IMR-90 (cell line): Measurements from ENCODE around the gene CNOT2. TPM values are rescaled to one million over a fixed set of nuclear protein-coding genes. Genes with fewer than 3 reads are reported as not detected.

ENCODE experiments used
- ATAC-seq: fragments of 200-7000 bp; cut with Tn5 transposase; 2 replicates; pipeline ENCODE4 v1.9.1; 2020; ENCODE audit warnings: low read depth, mild to moderate bottlenecking, moderate library complexity
- BruUV-seq: library from RNA; stranded (reverse); fragments of 400-500 nt; replicated peaks from 2 replicates; lab custom pipeline; 2021; lab: Mats Ljungman, UMichigan
- CTCF ChIA-PET: fragments of 300-600 bp; formaldehyde crosslinking; extraction: SDS; loops from one replicate; lab custom pipeline; 2021; ENCODE audit warnings: antibody characterized with exemption; lab: Yijun Ruan, JAX
- POLR2A ChIA-PET: fragments of 300-600 bp; sonication (Branson Sonifier 250); formaldehyde crosslinking; loops from one replicate; lab custom pipeline; 2022; ENCODE audit warnings: antibody characterized with exemption; ENCODE audit not compliant: unreplicated experiment; lab: Charles Lee
- DNase-seq: peaks from one replicate; pipeline ENCODE4 v3.0.0; 2013
- H2AFZ ChIP-seq: replicated peaks from 2 replicates; pipeline ENCODE3; 2013; ENCODE audit warnings: low read length, mild to moderate bottlenecking; ENCODE audit not compliant: poor library complexity
- H2AK5ac ChIP-seq: 2 replicates; pipeline ENCODE4 v1.6.1; 2013; ENCODE audit warnings: low read depth, low read length, inconsistent platforms
- H2AK9ac ChIP-seq: replicated peaks from 2 replicates; pipeline ENCODE3; 2013; ENCODE audit warnings: mild to moderate bottlenecking, low read depth, low read length, moderate library complexity; ENCODE audit not compliant: poor library complexity
- H2BK120ac ChIP-seq: 2 replicates; pipeline ENCODE4 v1.6.1; 2013; ENCODE audit warnings: low read depth, low read length, inconsistent platforms
- H2BK15ac ChIP-seq: 3 replicates; pipeline ENCODE4 v1.6.1; 2013; ENCODE audit warnings: low read depth, low read length, inconsistent platforms
- H2BK20ac ChIP-seq: 2 replicates; pipeline ENCODE4 v1.6.1; 2013; ENCODE audit warnings: low read depth, mild to moderate bottlenecking, inconsistent platforms, low read length, moderate library complexity
- H2BK5ac ChIP-seq: 2 replicates; pipeline ENCODE4 v1.6.1; 2013; ENCODE audit warnings: mild to moderate bottlenecking, low read depth, low read length, inconsistent platforms; ENCODE audit not compliant: poor library complexity, severe bottlenecking
- H3K14ac ChIP-seq: replicated peaks from 2 replicates; pipeline ENCODE4 v1.6.1; 2013; ENCODE audit warnings: low read depth, low read length, inconsistent platforms
- H3K18ac ChIP-seq: 2 replicates; pipeline ENCODE4 v1.6.1; 2013; ENCODE audit warnings: low read depth, low read length, control low read depth
- H3K23ac ChIP-seq: 2 replicates; pipeline ENCODE4 v1.6.1; 2013; ENCODE audit warnings: low read depth, low read length, inconsistent platforms
- H3K27ac ChIP-seq: 2 replicates; pipeline ENCODE4 v1.5.1; 2013; ENCODE audit warnings: mild to moderate bottlenecking, control low read depth, low read length; ENCODE audit not compliant: insufficient read depth
- H3K27me3 ChIP-seq: 2 replicates; pipeline ENCODE4 v1.6.1; 2013; ENCODE audit warnings: low read length; ENCODE audit not compliant: control insufficient read depth, insufficient read depth
- H3K36me3 ChIP-seq: 2 replicates; pipeline ENCODE4 v1.6.1; 2013; ENCODE audit warnings: low read length, mixed read lengths; ENCODE audit not compliant: control insufficient read depth, insufficient read depth
- H3K4ac ChIP-seq: 2 replicates; pipeline ENCODE4 v1.6.1; 2013; ENCODE audit warnings: low read depth, low read length, inconsistent platforms
- H3K4me1 ChIP-seq: 2 replicates; pipeline ENCODE4 v1.6.1; 2013; ENCODE audit warnings: low read length, mixed read lengths; ENCODE audit not compliant: control insufficient read depth, insufficient read depth
- H3K4me2 ChIP-seq: 2 replicates; pipeline ENCODE4 v1.6.1; 2013; ENCODE audit warnings: low read depth, mild to moderate bottlenecking, control low read depth, low read length, moderate library complexity
- H3K4me3 ChIP-seq: 2 replicates; pipeline ENCODE4 v1.5.1; 2013; ENCODE audit warnings: low read depth, mild to moderate bottlenecking, control low read depth, low read length, moderate library complexity; ENCODE audit not compliant: insufficient read depth
- H3K56ac ChIP-seq: 2 replicates; pipeline ENCODE4 v1.6.1; 2013; ENCODE audit warnings: low read length, inconsistent platforms; ENCODE audit not compliant: insufficient read depth; ENCODE audit errors: extremely low read depth
- H3K79me1 ChIP-seq, 2 experiments: 2 replicates each; pipeline ENCODE4 v1.6.1; 2013; ENCODE audit warnings: low read length in 2 of 2, inconsistent platforms in 1 of 2, low read depth in 1 of 2
- H3K9ac ChIP-seq: 2 replicates; pipeline ENCODE4 v1.6.1; 2013; ENCODE audit warnings: low read depth, low read length, control low read depth
- H3K9me1 ChIP-seq: 2 replicates; pipeline ENCODE4 v1.6.1; 2013; ENCODE audit warnings: low read length, inconsistent platforms; ENCODE audit not compliant: insufficient read depth
- H3K9me3 ChIP-seq: 2 replicates; pipeline ENCODE4 v1.6.1; 2013; ENCODE audit warnings: low read length; ENCODE audit not compliant: control insufficient read depth, insufficient read depth
- H4K20me1 ChIP-seq: 2 replicates; pipeline ENCODE4 v1.6.1; 2013; ENCODE audit warnings: low read length, inconsistent platforms; ENCODE audit not compliant: insufficient read depth
- H4K5ac ChIP-seq: 2 replicates; pipeline ENCODE4 v1.6.1; 2013; ENCODE audit warnings: mild to moderate bottlenecking, low read depth, low read length, control low read depth
- H4K8ac ChIP-seq, 2 experiments: 2 replicates each; pipeline ENCODE4 v1.6.1; 2013; ENCODE audit warnings: low read depth in 2 of 2, low read length in 2 of 2, control low read depth in 1 of 2, inconsistent platforms in 1 of 2
- H4K91ac ChIP-seq: 2 replicates; pipeline ENCODE4 v1.6.1; 2013; ENCODE audit warnings: low read depth, low read length, inconsistent platforms; ENCODE audit not compliant: insufficient read depth
- BHLHE40 ChIP-seq: fragments of 150-350 bp; IDR thresholded peaks from 2 replicates; pipeline ENCODE4 v1.6.1; 2016; ENCODE audit warnings: mild to moderate bottlenecking, low read depth, low read length
- CHD1 ChIP-seq: IDR thresholded peaks from 2 replicates; pipeline ENCODE4 v1.6.1; 2012; ENCODE audit warnings: low read depth, low read length, improper control_type of control experiment
- MAZ ChIP-seq: IDR thresholded peaks from 2 replicates; pipeline ENCODE4 v1.6.1; 2012; ENCODE audit warnings: low read depth, mild to moderate bottlenecking, low read length, improper control_type of control experiment, moderate library complexity, borderline replicate concordance
- MXI1 ChIP-seq: IDR thresholded peaks from 2 replicates; pipeline ENCODE4 v1.6.1; 2012; ENCODE audit warnings: low read depth, mild to moderate bottlenecking, low read length, moderate library complexity, borderline replicate concordance
- NFE2L2 ChIP-seq: fragments of 150-350 bp; IDR thresholded peaks from 2 replicates; pipeline ENCODE4 v1.6.1; 2016; ENCODE audit warnings: low read depth, mild to moderate bottlenecking, low read length
- RAD21 ChIP-seq: IDR thresholded peaks from 2 replicates; pipeline ENCODE4 v1.6.1; 2012; ENCODE audit warnings: low read length, improper control_type of control experiment
- RFX5 ChIP-seq: IDR thresholded peaks from 2 replicates; pipeline ENCODE4 v1.8.0; 2012; ENCODE audit warnings: low read depth, mild to moderate bottlenecking, low read length, moderate library complexity
- WGBS, 2 experiments: methylation state at CpG; one replicate each; pipeline versions ENCODE4 v1.1.5 to v1.1.7; 2013; ENCODE audit warnings: missing lambda C conversion rate in 2 of 2; ENCODE audit not compliant: insufficient read length in 1 of 2; ENCODE audit errors: extremely low coverage in 2 of 2; 5-methylcytosine and 5-hydroxymethylcytosine counted together
- dilution Hi-C: fragments of 300-500 bp; cut with HindIII; formaldehyde crosslinking; loops from one replicate; pipeline ENCODE4 v1.14.3; 2018; ENCODE audit warnings: low sequenced_read_pairs; ENCODE audit not compliant: unreplicated experiment
- in situ Hi-C: fragments of 300-500 bp; cut with MboI; formaldehyde crosslinking; loops from 3 replicates; pipeline ENCODE4 v1.14.3; 2019; ENCODE audit warnings: low sequenced_read_pairs, inconsistent platforms, mixed read lengths
- intact Hi-C: fragments of 100-400 bp; cut with micrococcal nuclease; formaldehyde crosslinking; loops from 2 replicates; pipeline ENCODE4 v1.10.0; 2022
- polyA plus RNA-seq, 3 experiments: library from polyadenylated mRNA; depleted of rRNA; stranded (reverse); fragments of >200 nt; gene quantifications; 2 replicates each; pipeline ENCODE4 v1.2.3, GENCODE V29; 2012; ENCODE audit warnings: low replicate concordance in 1 of 3
- total RNA-seq: library from RNA; depleted of rRNA; stranded (reverse); fragments of >200 nt; gene quantifications from 2 replicates; pipeline ENCODE4 v1.2.3, GENCODE V29; 2012
- TF ChIP-seq, protein P1 (sequence below): conservative IDR thresholded peaks from 2 replicates; pipeline ENCODE4 v1.5.1; 2012; ENCODE audit warnings: mild to moderate bottlenecking, low read depth, low read length, improper control_type of control experiment

Gene CNOT2
- total and polyA plus RNA-seq, 2 of the 4 experiments (the other 2 are of a cell fraction) = 63.4 to 159 TPM

DNA sequence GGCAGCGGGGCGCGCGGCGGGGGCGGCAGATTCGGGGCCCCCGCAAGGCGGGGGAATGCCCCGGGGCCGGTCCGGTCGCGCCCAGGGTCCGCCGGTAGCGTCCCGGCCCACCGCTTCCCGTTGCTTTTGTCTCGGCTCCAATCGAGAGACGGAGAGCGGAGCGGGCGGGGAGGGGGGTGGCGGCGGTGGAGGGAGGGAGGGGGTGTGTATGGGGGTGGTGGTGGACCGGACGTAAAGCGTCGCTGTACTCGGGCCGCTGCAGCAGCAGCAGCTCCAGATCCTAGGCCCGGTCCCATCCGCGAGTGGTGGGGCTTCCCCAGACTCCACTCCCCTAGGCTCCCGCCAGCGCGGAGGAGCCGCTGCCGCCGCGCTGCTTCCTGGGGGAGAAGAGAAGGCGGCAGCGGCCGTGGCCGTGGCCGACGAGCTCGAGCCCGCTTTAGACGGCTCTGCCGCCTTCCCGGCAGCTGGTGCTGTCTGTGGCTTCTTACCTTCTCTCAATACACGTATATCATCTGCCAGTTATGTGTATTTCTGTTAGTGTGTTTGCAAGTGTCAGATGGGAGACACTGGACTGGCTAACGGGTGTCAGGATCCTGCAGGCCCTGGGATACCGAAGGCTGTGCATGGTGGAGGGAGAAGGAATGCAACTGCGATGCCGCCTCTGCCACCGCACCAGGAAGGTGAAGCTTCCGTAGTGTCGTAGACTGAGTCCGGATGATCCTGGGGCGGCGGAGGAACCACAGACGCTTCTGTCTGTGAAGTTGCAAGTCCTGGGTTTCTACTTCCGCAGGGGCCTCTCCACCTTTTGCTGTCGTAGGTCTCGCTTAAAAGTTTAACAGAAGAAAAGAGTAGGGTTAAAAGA is 508 bp downstream of the CNOT2 start:
- peak overlapping the region; percentile 94 for H3K4ac ChIP-seq
- BruUV-seq = no TSS peak
- peaks cover 2% of the 10 kb centered on the region; the same call in 1 of the 2 replicates for H3K4me1 ChIP-seq
- peaks cover 2% of the 10 kb centered on the region for H3K36me3 ChIP-seq
- H2BK120ac ChIP-seq = peak overlapping the region; percentile 74; the same call in 1 of the 2 replicates
- H2AK9ac ChIP-seq = peak overlapping the region; percentile 93
- H3K4me2 ChIP-seq = peak overlapping the region; percentile 63
- DNase-seq (peak; percentile 61), ATAC-seq (peak; percentile 81)
- peak overlapping the region; percentile 84 for H3K4me3 ChIP-seq
- peaks cover 40% of the 10 kb centered on the region for H4K20me1 ChIP-seq
- H4K5ac ChIP-seq = peak overlapping the region; percentile 95
- H2AK5ac ChIP-seq = peak overlapping the region; percentile 74; the same call in 1 of the 2 replicates
- TF ChIP-seq, protein P1, sequence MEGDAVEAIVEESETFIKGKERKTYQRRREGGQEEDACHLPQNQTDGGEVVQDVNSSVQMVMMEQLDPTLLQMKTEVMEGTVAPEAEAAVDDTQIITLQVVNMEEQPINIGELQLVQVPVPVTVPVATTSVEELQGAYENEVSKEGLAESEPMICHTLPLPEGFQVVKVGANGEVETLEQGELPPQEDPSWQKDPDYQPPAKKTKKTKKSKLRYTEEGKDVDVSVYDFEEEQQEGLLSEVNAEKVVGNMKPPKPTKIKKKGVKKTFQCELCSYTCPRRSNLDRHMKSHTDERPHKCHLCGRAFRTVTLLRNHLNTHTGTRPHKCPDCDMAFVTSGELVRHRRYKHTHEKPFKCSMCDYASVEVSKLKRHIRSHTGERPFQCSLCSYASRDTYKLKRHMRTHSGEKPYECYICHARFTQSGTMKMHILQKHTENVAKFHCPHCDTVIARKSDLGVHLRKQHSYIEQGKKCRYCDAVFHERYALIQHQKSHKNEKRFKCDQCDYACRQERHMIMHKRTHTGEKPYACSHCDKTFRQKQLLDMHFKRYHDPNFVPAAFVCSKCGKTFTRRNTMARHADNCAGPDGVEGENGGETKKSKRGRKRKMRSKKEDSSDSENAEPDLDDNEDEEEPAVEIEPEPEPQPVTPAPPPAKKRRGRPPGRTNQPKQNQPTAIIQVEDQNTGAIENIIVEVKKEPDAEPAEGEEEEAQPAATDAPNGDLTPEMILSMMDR = no peak
- no peak for TF ChIP-seq MXI1
- TF ChIP-seq CHD1 = 0 out of 2 replicates have a peak, but pooled peaks have one; percentile 33
- TF ChIP-seq RAD21 = no peak
- TF ChIP-seq RFX5 = no peak
- TF ChIP-seq BHLHE40 = no peak
- TF ChIP-seq MAZ = peak; percentile 61; the same call in 1 of the 2 replicates
- TF ChIP-seq NFE2L2 = no peak
- peak overlapping the region; percentile 15; the same call in 1 of the 3 replicates for H2BK15ac ChIP-seq
- H3K9me1 ChIP-seq = no peaks in the 10 kb centered on the region; the same call in 1 of the 2 replicates
- H3K14ac ChIP-seq = peak overlapping the region; percentile 98
- dilution Hi-C loops = no loop called here
- H3K56ac ChIP-seq = peak overlapping the region; percentile 90
- intact Hi-C loops = loop anchor here (1.0 to 10.0 kb wide), 6 partner anchors 104 to 481 kb away; partner anchors contain the start of gene KCNMB4
- ChIA-PET POLR2A (interaction anchor here (0.5 kb wide), 1 partner anchor 496 kb away, joined by 3 read pairs; no protein-coding TSS in a partner anchor), CTCF (no interaction called here)
- peaks cover 8 to 30% of the 10 kb centered on the region in 2 experiments; a peak in 3 of 4 replicates for H3K79me1 ChIP-seq
- no CpG with 5 or more reads among the region's 70 CpGs for WGBS, 2 experiments
- H3K27me3 ChIP-seq = no peaks in the 10 kb centered on the region
- H2BK5ac ChIP-seq = peak overlapping the region; percentile 92
- H2BK20ac ChIP-seq = peak overlapping the region; percentile 29; the same call in 1 of the 2 replicates
- no peaks in the 10 kb centered on the region for H3K9me3 ChIP-seq
- H4K8ac ChIP-seq = peak overlapping the region; percentile 28 to 82
- peak overlapping the region; percentile 92 for H3K27ac ChIP-seq
- in situ Hi-C loops = no loop called here
- H3K9ac ChIP-seq = peak overlapping the region; percentile 98
- peak overlapping the region; percentile 76 for H4K91ac ChIP-seq
- peak overlapping the region; percentile 51 for H3K18ac ChIP-seq
- H3K23ac ChIP-seq = peak overlapping the region; percentile 96
- H2AFZ ChIP-seq = peak overlapping the region; percentile 99
